ENCODE measurements around the gene DYRK3. TPM values are rescaled to one million over a fixed set of nuclear protein-coding genes. Genes with fewer than 3 reads are reported as not detected.

Gene DYRK3
- total and polyA plus RNA-seq, 9 of the 15 experiments (the other 6 are each of a cell fraction or from before 2014, with no cell fraction given) = 4.5 to 33.7 (median 25.7) TPM

DNA sequence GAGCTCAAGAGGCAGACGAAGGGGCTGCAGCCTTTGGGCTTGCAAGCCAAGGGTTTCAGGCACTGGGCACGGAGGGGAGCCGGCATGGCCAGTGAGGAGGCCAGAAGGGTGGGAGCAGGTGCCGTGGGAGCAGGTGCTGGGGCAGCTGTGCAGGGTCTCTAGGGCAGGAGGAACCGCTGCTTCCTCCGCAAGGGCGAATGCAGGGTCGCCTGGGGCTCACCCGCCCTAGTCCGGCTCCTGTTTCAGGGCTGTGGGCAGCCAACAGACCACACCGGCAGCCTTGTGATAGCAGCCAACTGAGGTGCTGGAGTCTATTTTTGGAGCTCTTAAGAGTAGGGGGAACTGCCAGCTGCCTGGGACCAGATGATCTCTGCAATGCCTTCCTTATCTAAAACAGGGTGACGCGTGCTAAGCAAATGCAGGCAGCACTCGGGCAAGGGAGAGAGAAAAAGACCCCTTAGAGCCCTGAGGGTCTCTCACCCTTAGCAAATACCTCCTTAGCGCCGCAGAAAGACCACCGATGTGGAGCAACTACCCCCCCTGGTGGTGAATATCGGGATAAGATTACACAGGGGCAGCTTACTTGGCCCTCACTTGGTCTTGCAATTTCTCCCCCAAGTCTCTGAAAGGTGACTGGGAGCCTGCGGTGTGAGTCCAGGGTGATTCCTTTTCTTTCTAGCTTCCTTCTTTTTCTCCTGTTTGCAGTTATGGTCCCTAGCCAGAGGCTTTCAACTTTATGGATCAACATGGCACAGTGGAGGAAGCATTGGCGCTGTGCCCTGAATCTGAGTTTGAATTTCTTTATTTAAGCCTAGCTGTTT is 28.7 kb downstream of the DYRK3 start (continued):
- TF ChIP-seq NFATC3 (IDR thresholded peaks at IDR 0.05) (no peak), ETV1 (tag; conservative IDR thresholded peaks at IDR 0.05; ENCODE audit: low read depth) (peak; percentile 41; the same call in 1 of the 2 replicates)
- TF ChIP-seq, protein P1, sequence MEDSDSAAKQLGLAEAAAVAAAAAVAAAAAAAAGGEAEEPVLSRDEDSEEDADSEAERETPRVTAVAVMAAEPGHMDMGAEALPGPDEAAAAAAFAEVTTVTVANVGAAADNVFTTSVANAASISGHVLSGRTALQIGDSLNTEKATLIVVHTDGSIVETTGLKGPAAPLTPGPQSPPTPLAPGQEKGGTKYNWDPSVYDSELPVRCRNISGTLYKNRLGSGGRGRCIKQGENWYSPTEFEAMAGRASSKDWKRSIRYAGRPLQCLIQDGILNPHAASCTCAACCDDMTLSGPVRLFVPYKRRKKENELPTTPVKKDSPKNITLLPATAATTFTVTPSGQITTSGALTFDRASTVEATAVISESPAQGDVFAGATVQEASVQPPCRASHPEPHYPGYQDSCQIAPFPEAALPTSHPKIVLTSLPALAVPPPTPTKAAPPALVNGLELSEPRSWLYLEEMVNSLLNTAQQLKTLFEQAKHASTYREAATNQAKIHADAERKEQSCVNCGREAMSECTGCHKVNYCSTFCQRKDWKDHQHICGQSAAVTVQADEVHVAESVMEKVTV (CRISPR knock-in tag; IDR thresholded peaks at IDR 0.05) = peak; percentile 97
- TF ChIP-seq, protein P2, sequence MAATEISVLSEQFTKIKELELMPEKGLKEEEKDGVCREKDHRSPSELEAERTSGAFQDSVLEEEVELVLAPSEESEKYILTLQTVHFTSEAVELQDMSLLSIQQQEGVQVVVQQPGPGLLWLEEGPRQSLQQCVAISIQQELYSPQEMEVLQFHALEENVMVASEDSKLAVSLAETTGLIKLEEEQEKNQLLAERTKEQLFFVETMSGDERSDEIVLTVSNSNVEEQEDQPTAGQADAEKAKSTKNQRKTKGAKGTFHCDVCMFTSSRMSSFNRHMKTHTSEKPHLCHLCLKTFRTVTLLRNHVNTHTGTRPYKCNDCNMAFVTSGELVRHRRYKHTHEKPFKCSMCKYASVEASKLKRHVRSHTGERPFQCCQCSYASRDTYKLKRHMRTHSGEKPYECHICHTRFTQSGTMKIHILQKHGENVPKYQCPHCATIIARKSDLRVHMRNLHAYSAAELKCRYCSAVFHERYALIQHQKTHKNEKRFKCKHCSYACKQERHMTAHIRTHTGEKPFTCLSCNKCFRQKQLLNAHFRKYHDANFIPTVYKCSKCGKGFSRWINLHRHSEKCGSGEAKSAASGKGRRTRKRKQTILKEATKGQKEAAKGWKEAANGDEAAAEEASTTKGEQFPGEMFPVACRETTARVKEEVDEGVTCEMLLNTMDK (IDR thresholded peaks at IDR 0.05; ENCODE audit: borderline replicate concordance, insufficient read depth, low read depth, low read length, poor library complexity, severe bottlenecking) = peak; percentile 13
